ENCODE results near the gene ZNF30. TPM values are rescaled to one million over a fixed set of nuclear protein-coding genes. Genes with fewer than 3 reads are reported as not detected.
"Not testable (repeated sequence)": the region's sequence is repeated elsewhere in the genome, so short reads cannot be mapped to it uniquely, and the experiment has no call there.

ZNF30 gene
- total RNA-seq, 2 experiments from 2014 or later = 4.2 to 4.4 TPM

GRCh38 chr19:34963573-34964406 is 37.1 kb downstream of the ZNF30 start, which contains the start of gene ZNF792:
Gene ZNF792, minus strand, starts transcription at chr19:34964229. Its CDS starts 567 bp downstream, at chr19:34963662.
- no peak for TF ChIP-seq CTCF (IDR thresholded peaks at IDR 0.05)
- Mint-ChIP-seq H3K4me1 (ENCODE audit: low read depth) (peaks cover 23% of the 10 kb centered on the region), H3K36me3 (ENCODE audit: low read depth) (peaks cover 46% of the 10 kb centered on the region), H3K9me3 (peaks cover 56% of the 10 kb centered on the region), H3K27ac (peak within 1 kb of the TSS; percentile 88), H3K27me3 (no peaks in the 10 kb centered on the region), H3K4me3 (peak within 1 kb of the TSS; percentile 92)
- intact Hi-C loops (cut with micrococcal nuclease) = no loop called here
- peak; percentile 76 for ATAC-seq
- DNase-seq = peak; percentile 62
- ChIA-PET POLR2A (interaction anchor here (0.6 to 1.6 kb wide), 10 partner anchors 11 to 539 kb away, joined by 3 to 6 read pairs (median 3); partner anchors contain the start of genes GRAMD1A and ZNF30), CTCF (interaction anchor here (1.0 to 9.8 kb wide), 5 partner anchors 9 to 103 kb away, joined by 3 to 41 read pairs (median 4); no protein-coding TSS in a partner anchor)

GRCh38 chr19:34964598-34964997 is 37.9 kb downstream of the ZNF30 start:
- ChIA-PET POLR2A (interaction anchor here (0.6 to 1.4 kb wide), 5 partner anchors 10 to 540 kb away, joined by 3 to 4 read pairs (median 3); partner anchors contain the start of gene ZNF30), CTCF (interaction anchor here (1.0 to 9.8 kb wide), 4 partner anchors 8 to 82 kb away, joined by 3 to 41 read pairs (median 4); no protein-coding TSS in a partner anchor)
- ATAC-seq = no peak
- Mint-ChIP-seq H3K36me3 (ENCODE audit: low read depth) (peaks cover 37% of the 10 kb centered on the region), H3K4me3 (peak overlapping the region; percentile 92), H3K4me1 (ENCODE audit: low read depth) (peaks cover 23% of the 10 kb centered on the region), H3K27me3 (no peaks in the 10 kb centered on the region), H3K9me3 (peaks cover 51% of the 10 kb centered on the region), H3K27ac (no peak overlapping the region)
- intact Hi-C loops (cut with micrococcal nuclease) = no loop called here
- DNase-seq = no peak
- TF ChIP-seq CTCF (IDR thresholded peaks at IDR 0.05) = no peak

GRCh38 chr19:34965505-34965904 is 38.8 kb downstream of the ZNF30 start:
- Mint-ChIP-seq H3K9me3 (peaks cover 49% of the 10 kb centered on the region), H3K36me3 (ENCODE audit: low read depth) (peaks cover 28% of the 10 kb centered on the region), H3K4me1 (ENCODE audit: low read depth) (peaks cover 23% of the 10 kb centered on the region)
- DNase-seq; H3K27me3 Mint-ChIP-seq; H3K27ac Mint-ChIP-seq; H3K4me3 Mint-ChIP-seq; intact Hi-C loops (cut with micrococcal nuclease); ATAC-seq: not testable (repeated sequence)
- ChIA-PET CTCF (interaction anchor here (1.1 to 9.8 kb wide), 3 partner anchors 48 to 81 kb away, joined by 3 to 41 read pairs (median 3); no protein-coding TSS in a partner anchor), POLR2A (interaction anchor here (0.9 kb wide), 1 partner anchor 37 kb away, joined by 4 read pairs; no protein-coding TSS in a partner anchor)

GRCh38 chr19:34967551-34967950 is 40.8 kb downstream of the ZNF30 start:
- Mint-ChIP-seq H3K27me3 (no peaks in the 10 kb centered on the region), H3K4me3 (no peak overlapping the region), H3K27ac (no peak overlapping the region), H3K4me1 (ENCODE audit: low read depth) (peaks cover 11% of the 10 kb centered on the region), H3K36me3 (ENCODE audit: low read depth) (peaks cover 8% of the 10 kb centered on the region), H3K9me3 (peaks cover 33% of the 10 kb centered on the region)
- ChIA-PET POLR2A (interaction anchor here (0.9 to 2.3 kb wide), 3 partner anchors 32 to 60 kb away, joined by 3 to 10 read pairs (median 5); partner anchors contain the start of gene GRAMD1A), CTCF (interaction anchor here (0.7 to 9.8 kb wide), 3 partner anchors 18 to 99 kb away, joined by 3 to 41 read pairs (median 3); no protein-coding TSS in a partner anchor)
- no peak for TF ChIP-seq CTCF (IDR thresholded peaks at IDR 0.05)
- no peak for DNase-seq
- intact Hi-C loops (cut with micrococcal nuclease) = no loop called here
- ATAC-seq = no peak

GRCh38 chr19:34969721-34970120 is 43.0 kb downstream of the ZNF30 start:
- no peaks in the 10 kb centered on the region for H3K36me3 Mint-ChIP-seq (ENCODE audit: low read depth)

GRCh38 chr19:34970185-34970780 is 43.6 kb downstream of the ZNF30 start:
- ATAC-seq; POLR2A ChIA-PET; H3K4me3 Mint-ChIP-seq; H3K27me3 Mint-ChIP-seq; DNase-seq; H3K36me3 Mint-ChIP-seq (ENCODE audit: low read depth); intact Hi-C loops (cut with micrococcal nuclease); H3K27ac Mint-ChIP-seq: not testable (repeated sequence)
- CTCF ChIA-PET = interaction anchor here (4.7 kb wide), 1 partner anchor 42 kb away, joined by 92 read pairs; no protein-coding TSS in a partner anchor
- Mint-ChIP-seq H3K4me1 (ENCODE audit: low read depth) (peaks cover 23% of the 10 kb centered on the region), H3K9me3 (peaks cover 25% of the 10 kb centered on the region)

More at GRCh38 chr19:34969721-34970120, 43.0 kb downstream of the ZNF30 start:
- no peak for ATAC-seq
- H3K27ac Mint-ChIP-seq = no peak overlapping the region
- no peak for TF ChIP-seq CTCF (IDR thresholded peaks at IDR 0.05)
- CTCF ChIA-PET = interaction anchor here (0.6 kb wide), 1 partner anchor 43 kb away, joined by 3 read pairs; no protein-coding TSS in a partner anchor
- H3K9me3 Mint-ChIP-seq = peaks cover 28% of the 10 kb centered on the region
- H3K27me3 Mint-ChIP-seq = no peaks in the 10 kb centered on the region
- H3K4me3 Mint-ChIP-seq = no peak overlapping the region
- intact Hi-C loops (cut with micrococcal nuclease) = no loop called here
- H3K4me1 Mint-ChIP-seq (ENCODE audit: low read depth) = peaks cover 18% of the 10 kb centered on the region
- no peak for DNase-seq
- POLR2A ChIA-PET = no interaction called here

All from activated CD8-positive, alpha-beta T cell treated with anti-CD3 and anti-CD28 coated beads for 36 hours (primary cell).